Measurements from ENCODE around the gene OARD1. TPM values are rescaled to one million over a fixed set of nuclear protein-coding genes. Genes with fewer than 3 reads are reported as not detected.

Gene OARD1
- total and polyA plus RNA-seq, 2 of the 8 experiments (the other 6 are each of a cell fraction or from before 2014, with no cell fraction given) = 16.8 to 35.8 TPM

GRCh38 chr6:41049955-41050354 lies 22.2 kb downstream of the OARD1 start:
- H3K27ac ChIP-seq (ENCODE audit: low read depth, low read length) = no peak overlapping the region
- H2AFZ ChIP-seq (ENCODE audit: low read length) = no peak overlapping the region
- no peak overlapping the region for H3K4ac ChIP-seq (replicated peaks; ENCODE audit: insufficient read length, low read depth, low read length)
- no peak overlapping the region for H3K18ac ChIP-seq (ENCODE audit: extremely low read depth, low read length)
- FAIRE-seq (no peak), DNase-seq (ENCODE audit: low read depth in 1 of 2, low spot score in 2 of 2) (peak in 1 of 2 experiments; percentile 35)
- no peak overlapping the region for H3K23ac ChIP-seq (ENCODE audit: insufficient read length)
- no peaks in the 10 kb centered on the region for H3K79me2 ChIP-seq (ENCODE audit: control insufficient read depth in 1 of 2, insufficient read depth in 2 of 2, low read length in 2 of 2)
- WGBS, 2 experiments (ENCODE audit: extremely low coverage in 1 of 2, insufficient coverage in 1 of 2, insufficient read length in 1 of 2, insufficient replicate concordance in 2 of 2, low coverage in 1 of 2, low lambda C conversion rate in 2 of 2, missing lambda C conversion rate in 1 of 2) = 79% methylated on average over 7 of the region's 7 CpGs; no CpG with 5 or more reads in 1 of the 2 experiments
- H3K27me3 ChIP-seq (replicated peaks in 1 of 4; ENCODE audit: control insufficient read depth in 3 of 4, extremely low read depth in 1 of 4, insufficient read depth in 3 of 4, low read length in 3 of 4) = no peaks in the 10 kb centered on the region
- no peak overlapping the region for H3K4me3 ChIP-seq (ENCODE audit: extremely low read depth in 1 of 4, insufficient read depth in 2 of 4, low read depth in 3 of 4, low read length in 4 of 4)
- H2BK5ac ChIP-seq (ENCODE audit: low read depth, low read length) = no peak overlapping the region
- H3K9ac ChIP-seq (replicated peaks in 1 of 4; ENCODE audit: extremely low read depth in 1 of 4, low read depth in 3 of 4, low read length in 3 of 4) = no peak overlapping the region
- no peak overlapping the region for H2BK15ac ChIP-seq (ENCODE audit: low read length)
- no peak overlapping the region for H4K91ac ChIP-seq (replicated peaks; ENCODE audit: insufficient read length, low read length)
- no peak overlapping the region for H2BK120ac ChIP-seq (replicated peaks; ENCODE audit: low read depth, low read length)
- no peak overlapping the region for H3K4me2 ChIP-seq (ENCODE audit: insufficient read depth in 1 of 2, low read depth in 2 of 2, low read length in 2 of 2)
- H2BK20ac ChIP-seq (ENCODE audit: low read length) = no peak overlapping the region
- no peak overlapping the region for H4K8ac ChIP-seq (ENCODE audit: extremely low read depth, insufficient read depth, low read length)
- no peaks in the 10 kb centered on the region for H3K23me2 ChIP-seq (ENCODE audit: low read depth, low read length)
- H3K9me3 ChIP-seq (ENCODE audit: insufficient read depth in 2 of 2, low read depth in 1 of 2, low read length in 1 of 2) = no peaks in the 10 kb centered on the region
- H4K20me1 ChIP-seq (replicated peaks in 1 of 2; ENCODE audit: control insufficient read depth in 1 of 2, insufficient read depth in 2 of 2, low read length in 2 of 2) = no peaks in the 10 kb centered on the region
- H3K56ac ChIP-seq (replicated peaks; ENCODE audit: insufficient read length, low read depth, low read length) = no peak overlapping the region
- no peak overlapping the region for H4K5ac ChIP-seq (ENCODE audit: insufficient read length, low read depth, low read length)
- POLR2A ChIA-PET (ENCODE audit: partially characterized antibody) = interaction anchor here (1.8 kb wide), 1 partner anchor 11 kb away, joined by 4 read pairs; the partner anchor contains the start of gene UNC5CL
- H3K4me1 ChIP-seq (replicated peaks in 1 of 4; ENCODE audit: control insufficient read depth in 3 of 4, insufficient read depth in 4 of 4, low read length in 3 of 4) = peaks cover 0 to 5% (median 0%) of the 10 kb centered on the region in 4 experiments; a peak in 2 of 7 replicates
- no peak for TF ChIP-seq MAFK (IDR thresholded peaks at IDR 0.05; ENCODE audit: low read depth, low read length)
- no peak for TF ChIP-seq PHF8 (conservative IDR thresholded peaks at IDR 0.05; ENCODE audit: low read depth, low read length)
- no peak for TF ChIP-seq EZH2 (IDR thresholded peaks at IDR 0.05; ENCODE audit: low read depth, low read length, severe bottlenecking)
- TF ChIP-seq BACH1 (IDR thresholded peaks at IDR 0.05; ENCODE audit: low read length) = no peak
- TF ChIP-seq ASH2L (IDR thresholded peaks at IDR 0.05; ENCODE audit: low read length) = no peak
- TF ChIP-seq SUZ12 (IDR thresholded peaks at IDR 0.05; ENCODE audit: low read length) = no peak
- no peak for TF ChIP-seq RAD21 (IDR thresholded peaks at IDR 0.05 in 1 of 2, conservative IDR thresholded peaks at IDR 0.05 in 1 of 2; ENCODE audit: low read depth in 2 of 2, low read length in 2 of 2)
- no peak overlapping the region for H3K14ac ChIP-seq (ENCODE audit: insufficient read length)
- H3K79me1 ChIP-seq (ENCODE audit: low read depth, low read length) = no peaks in the 10 kb centered on the region
- CTCF ChIA-PET (ENCODE audit: partially characterized antibody) = interaction anchor here (0.5 to 2.6 kb wide), 5 partner anchors 10 to 1731 kb away, joined by 3 to 18 read pairs (median 6); partner anchors contain the start of gene UNC5CL
- no peak overlapping the region for H2BK12ac ChIP-seq (ENCODE audit: low read depth, low read length)
- no peaks in the 10 kb centered on the region for H3K36me3 ChIP-seq (ENCODE audit: control insufficient read depth in 2 of 4, insufficient read depth in 4 of 4, low read length in 3 of 4)
- no peak overlapping the region for H2AK5ac ChIP-seq (ENCODE audit: low read depth, low read length)
